ENCODE data around the gene ALOX12B.
"Not testable (repeated sequence)": the region's sequence is repeated elsewhere in the genome, so short reads cannot be mapped to it uniquely, and the experiment has no call there.

Gene ALOX12B

DNA sequence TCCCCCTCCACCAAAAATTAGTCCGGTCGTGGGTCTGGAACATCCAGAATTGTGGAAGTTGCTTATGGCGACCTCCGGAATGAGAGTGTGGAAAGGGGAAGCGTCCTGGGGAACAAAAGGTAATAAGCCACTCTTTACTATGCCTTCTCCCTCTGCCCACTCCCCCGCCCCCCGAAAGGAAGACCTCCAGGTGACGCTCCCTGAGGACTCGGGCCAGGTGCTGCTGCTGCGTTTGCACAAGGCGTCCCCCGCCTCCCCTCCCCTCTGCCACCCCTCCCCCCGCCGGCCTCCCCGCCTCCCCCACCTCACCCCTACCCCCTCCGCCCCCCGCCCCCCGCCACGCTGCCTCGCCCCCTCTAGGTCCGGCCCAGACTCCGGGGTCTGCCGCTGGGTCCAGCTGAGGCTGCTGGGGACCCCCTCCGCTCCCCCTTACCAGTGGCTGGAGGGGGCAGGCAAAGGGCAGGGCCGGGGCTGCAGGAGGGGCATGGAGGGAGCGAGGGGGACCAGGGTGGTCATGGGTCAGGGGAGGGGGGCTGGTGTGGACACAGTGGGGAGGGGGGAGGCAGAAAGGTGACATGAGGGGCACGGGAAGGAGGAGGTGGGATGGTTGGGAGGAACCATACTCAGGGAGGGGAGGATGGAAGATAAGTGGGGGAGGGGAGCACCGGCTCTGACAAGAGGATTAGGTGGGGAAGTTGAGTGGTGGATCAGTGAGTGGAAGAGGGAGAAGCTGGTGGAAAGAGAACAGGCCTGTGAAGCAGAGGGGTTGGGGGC, 23.6 kb downstream of the ALOX12B start:
- no peak for DNase-seq

DNA sequence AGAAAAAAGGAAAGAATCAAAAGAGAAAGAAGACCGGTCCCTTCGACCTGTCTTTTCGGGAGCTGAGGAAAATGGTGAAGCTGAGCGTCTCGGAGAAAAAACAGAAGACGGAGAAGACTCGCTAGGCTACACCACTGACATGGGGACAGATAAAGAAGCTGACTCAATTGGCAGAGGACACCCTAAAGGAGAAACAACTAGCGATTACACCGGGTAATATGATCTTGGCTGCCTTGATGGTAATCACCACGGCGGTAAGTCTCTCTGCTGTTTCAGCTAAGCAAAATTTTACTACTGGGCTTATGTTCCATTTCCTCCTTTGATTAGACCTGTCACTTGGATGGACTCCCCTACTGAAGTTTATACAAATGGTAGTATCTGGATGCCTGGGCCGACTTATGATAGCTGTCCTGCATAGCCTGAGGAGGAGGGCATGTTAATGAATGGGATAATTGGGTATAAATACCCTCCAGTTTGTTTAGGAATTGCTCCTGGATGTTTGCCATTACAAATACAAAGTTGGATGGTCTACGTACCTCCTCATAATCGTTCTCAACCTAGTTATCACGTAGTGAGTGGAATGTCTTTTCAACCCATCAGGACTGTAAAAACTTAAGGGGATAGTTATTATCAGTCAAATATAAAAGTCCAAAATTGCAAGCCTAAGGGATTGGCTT, 24.6 kb downstream of the ALOX12B start:
- DNase-seq: no peak

DNA sequence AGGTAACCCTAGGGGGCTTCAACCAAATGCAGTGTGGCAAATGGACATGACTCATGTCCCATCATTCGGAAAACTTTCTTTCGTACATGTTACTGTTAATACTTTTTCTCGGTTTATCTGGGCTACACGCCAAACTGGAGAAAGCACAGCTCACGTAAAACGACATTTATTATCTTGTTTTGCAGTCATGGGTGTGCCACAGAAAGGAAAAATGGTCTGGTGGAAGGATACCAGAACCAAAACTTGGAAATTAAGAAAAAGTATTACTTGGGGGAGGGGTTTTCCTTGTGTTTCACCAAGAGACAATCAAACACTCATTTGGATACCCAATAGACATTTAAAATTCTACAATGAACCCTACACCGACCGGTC, 25.1 kb downstream of the ALOX12B start:
- no peak for DNase-seq

DNA sequence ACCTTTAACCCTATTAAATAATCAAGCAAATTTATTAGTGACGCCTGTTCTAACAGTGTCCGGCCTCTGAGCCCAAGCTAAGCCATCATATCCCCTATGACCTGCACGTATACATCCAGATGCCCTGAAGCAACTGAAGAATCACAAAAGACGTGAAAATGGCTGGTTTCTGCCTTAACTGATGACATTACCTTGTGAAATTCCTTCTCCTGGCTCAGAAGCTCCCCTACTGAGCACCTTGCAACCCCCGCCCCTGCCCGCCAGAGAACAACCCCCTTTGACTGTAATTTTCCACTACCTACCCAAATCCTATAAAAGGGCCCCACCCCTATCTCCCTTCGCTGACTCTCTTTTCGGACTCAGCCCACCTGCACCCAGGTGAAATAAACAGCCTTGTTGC, 25.7 kb downstream of the ALOX12B start:
- DNase-seq: not testable (repeated sequence)

DNA sequence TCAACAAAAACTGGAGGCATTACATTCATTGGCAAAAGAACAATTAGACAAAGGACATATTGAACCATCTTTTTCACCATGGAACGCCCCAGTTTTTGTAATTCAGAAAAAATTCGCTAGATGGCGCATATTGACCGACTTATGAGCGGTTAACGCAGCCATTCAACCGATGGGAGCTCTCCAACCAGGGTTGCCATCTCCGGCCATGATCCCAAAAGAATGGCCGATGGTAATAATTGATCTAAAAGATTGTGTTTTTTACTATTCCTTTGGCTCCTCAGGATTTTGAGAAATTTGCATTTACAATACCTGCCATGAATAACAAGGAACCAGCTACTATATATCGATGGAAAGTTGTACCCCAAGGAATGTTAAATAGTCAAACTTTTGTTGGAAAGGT, 27.2 kb downstream of the ALOX12B start:
- peak; percentile 49 for DNase-seq

DNA sequence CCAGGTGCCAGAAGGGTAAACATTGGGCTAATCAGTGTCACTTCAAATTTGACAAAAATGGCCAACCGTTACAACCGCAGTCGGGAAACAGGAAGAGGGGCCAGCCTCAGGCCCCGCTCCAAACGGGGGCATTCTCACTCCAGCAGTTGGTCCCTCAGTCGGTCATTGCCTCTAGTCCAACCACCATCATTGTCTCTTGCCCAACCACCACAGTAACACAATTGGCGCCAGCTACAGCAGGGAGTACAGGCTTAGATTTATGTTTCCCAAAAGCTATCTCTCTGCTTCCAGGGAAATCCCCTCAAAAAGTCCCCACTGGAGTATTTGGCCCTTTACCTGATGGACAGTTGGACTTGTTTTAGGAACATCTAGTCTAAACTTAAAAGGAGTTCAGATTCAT, 28.4 kb downstream of the ALOX12B start:
- DNase-seq: no peak

DNA sequence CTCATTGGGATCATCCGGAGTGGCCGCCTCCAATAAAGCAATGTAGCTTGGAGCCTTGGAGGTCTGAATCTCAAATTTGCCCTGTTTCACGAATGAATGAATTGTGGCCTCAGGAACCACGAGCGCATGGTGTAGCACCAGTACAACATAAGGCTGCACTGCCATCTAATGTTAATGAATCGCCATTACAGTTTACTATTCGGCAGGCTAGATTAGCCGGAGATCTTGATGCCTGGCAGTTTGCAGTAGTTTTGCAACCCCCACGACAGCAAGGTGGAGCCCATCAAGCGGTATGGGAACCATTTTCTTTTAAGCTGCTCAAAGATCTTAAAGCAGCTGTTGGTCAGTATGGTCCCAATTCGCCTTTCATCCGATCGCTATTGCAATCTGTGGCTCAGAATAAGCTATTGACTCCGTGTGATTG, 29.8 kb downstream of the ALOX12B start:
- peak; percentile 72 for DNase-seq

DNA sequence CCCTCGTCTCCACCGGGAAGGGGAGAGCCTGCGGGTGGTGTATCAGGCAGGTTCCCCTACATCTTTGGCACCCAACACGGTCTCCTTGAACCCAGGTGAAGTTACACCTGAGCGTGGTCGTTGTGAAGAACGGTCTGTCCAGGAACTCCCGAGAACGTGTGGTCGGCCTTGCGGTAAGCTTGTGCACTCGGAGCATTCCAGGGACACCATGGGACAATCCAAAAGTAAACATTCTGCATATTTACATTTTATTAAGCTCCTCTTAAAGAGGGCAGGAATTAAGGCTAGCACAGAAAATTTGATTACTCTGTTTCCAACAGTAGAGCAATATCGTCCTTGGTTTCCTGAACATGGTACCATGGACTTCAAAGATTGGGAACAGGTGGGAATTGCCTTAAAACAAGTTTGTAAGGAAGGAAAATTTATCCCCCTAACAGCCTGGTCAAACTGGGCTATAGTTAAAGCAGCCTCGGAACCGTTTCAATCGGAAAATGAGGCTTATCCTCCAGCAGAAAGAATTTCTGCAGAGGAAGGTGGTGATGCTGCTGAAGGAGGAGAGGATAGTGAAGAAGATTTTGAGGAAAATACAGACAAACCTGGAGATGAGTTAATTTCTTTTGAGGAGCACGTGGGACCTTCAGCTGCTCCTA, 30.4 kb downstream of the ALOX12B start:
- no peak for DNase-seq

DNA sequence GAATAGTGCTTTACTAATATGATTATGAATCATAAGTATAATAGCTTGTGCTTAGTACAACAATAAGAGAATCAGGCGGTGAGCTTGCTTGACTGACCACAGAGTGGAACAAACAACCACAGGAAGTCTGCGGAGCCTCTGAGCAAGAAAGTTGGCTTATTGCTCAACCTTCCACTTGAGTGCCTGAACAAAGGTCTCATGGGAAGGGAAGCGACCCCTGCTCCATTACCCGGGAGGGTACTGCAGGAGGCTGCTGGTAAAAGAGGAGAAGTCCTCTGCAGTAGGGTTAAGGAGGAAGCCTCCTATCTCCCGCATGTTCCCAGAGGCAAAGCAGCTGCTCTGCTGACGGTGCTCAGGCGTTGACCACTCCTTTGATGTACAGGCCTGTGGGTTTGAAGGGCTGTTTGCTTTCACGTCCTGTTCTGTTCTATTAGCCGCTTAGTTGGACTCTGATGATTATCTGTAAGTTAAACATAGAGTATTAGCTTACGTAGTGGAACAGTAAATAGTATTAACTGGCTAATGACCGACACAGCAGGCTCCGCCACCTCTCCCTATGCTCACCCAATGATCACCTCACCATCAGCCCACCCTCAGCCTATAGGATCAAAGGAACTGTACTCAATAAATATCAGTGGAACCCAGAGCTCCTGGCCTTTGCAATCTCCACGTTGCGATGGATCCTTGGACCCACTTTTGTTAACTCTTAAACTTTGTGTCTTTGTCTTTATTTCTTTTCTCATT, 31.1 kb downstream of the ALOX12B start:
- no peak for DNase-seq

DNA sequence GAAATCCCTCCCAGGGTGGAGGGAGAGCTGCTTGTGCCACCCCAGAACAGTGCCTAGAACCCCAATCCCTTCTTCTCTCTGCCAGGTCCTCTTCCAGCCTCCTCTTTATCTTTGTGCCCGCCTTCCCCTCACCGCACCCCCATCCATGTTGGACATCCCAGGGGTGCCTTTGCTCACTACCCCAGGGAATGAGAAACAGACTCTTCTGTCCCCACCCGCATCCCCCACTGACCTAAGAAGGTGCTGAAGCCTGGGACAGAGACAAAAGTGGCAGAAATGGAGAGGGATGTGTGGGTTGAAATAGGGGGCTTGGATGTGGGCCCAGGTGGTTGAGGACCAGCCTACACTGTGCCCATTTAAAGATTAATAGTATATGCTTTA, 31.7 kb downstream of the ALOX12B start:
- DNase-seq: no peak

DNA sequence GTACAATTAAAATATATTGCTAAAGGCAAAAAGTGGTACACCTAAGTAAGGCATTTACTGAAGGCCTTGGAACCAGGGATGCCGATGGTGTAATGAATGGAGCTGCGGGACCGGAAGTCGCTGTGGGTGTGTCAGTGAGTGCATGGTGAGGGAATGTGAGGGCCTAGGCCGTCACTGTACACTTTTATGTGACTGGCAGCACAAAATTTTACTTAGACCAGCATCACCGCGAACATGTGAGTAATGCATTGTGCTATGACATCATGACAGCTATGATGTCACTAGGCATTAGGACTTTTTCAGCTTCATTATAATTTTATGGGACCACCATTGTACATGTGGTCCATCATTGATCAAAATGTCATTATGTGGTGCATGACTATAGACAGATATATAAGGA, 33.9 kb downstream of the ALOX12B start:
- no peak for DNase-seq

DNA sequence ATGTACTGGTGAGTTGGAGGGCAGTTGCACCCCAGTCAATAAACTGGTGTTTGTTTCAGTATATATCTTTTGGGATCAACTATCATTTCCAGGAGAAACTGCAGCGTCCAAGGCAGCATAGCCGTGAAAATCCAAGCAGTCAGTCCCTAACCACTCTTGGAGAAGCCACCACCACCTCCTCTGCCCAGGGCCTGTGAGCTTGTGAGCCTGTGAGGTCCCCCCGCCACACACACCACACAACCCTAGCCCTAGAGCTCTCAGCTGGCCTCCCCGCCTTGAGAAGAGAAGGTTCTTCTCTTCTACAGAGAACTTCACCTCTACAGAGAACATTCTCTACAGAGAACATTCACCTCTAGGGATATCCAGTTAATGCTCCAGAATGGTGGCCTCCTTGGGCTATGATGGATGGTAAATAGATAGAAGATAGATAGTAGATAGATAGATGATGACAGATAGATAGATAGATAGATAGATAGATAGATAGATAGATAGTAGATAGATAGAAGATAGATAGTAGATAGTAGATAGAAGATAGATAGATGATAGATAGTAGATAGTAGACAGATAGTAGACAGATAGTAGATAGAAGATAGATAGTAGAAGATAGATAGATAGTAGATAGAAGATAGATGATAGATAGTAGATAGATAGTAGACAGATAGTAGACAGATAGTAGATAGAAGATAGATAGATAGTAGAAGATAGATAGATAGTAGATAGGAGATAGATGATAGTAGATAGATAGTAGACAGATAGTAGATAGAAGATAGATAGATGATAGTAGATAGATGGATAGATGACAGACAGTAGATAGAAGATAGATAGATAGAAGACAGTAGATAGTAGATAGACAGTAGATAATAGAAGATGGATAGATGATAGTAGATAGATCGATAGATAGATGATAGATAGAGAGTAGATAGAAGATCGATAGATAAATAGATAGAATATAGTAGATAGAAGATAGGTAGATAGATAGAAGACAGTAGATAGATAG, 35.0 kb downstream of the ALOX12B start:
- DNase-seq: no peak

DNA sequence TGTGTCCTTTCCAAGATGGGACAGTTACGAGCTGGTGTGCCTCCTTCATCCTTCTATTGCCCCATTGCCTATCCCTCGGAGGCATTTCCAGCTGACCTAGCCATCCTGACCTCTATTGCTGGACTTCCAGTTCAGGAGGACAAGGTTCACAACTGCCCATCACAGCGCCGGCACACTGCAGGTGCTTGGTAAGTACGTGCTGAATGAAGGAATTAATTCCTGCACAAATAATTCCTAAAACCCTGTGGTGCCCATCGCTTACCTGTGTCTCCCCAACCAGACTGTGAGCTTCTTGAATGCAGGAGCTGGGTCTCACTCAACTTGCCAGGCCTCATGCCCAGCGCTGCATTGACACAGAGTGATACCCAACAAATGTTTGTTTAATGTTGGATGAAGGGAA, 35.7 kb downstream of the ALOX12B start:
- no peak for DNase-seq

DNA sequence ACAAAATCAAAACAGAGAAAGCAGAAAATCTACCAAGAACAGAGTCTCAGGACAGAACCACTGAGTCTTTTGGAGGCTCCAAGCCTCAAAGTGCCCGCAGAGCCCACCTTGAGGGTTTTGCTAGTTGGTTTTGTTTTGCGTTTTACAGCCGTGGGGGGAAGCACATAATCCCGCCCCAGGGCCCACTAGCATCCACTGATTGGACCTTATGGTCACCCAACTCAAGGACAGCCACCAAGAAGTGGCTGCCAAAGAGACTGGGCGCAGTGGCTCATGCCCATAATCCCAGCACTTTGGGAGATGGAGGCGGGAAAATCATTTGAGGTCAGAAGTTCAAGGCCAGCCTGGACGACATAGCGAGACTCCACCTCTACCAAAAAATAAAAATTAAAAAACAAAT, 38.8 kb downstream of the ALOX12B start:
- DNase-seq: no peak

DNA sequence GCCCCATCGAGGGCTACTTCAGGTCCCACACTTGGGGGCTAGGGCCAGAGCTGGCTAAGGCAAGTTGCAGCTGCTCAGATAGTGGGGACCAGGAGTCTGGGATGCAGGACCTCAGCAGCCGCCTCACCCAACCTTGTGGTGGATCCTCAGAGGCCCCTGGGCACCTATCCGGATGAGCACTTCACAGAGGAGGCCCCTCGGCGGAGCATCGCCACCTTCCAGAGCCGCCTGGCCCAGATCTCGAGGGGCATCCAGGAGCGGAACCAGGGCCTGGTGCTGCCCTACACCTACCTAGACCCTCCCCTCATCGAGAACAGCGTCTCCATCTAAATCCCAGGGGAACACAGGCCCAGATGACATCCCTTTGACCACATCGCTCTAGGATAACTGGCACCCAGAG, 39.3 kb downstream of the ALOX12B start:
- DNase-seq: no peak

DNA sequence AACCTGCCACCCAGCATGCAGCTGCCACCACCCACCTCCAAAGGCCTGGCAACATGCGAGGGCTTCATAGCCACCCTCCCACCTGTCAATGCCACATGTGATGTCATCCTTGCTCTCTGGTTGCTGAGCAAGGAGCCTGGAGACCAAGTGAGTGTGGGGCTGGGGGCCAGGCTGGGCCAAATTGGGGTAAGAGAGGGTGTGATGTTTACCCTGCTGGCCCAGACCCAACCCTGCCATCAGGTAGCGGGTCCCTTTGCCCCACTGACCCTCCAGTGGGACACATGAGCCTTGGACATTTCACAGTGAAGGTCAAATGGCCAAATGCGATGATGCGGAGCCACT, 39.8 kb downstream of the ALOX12B start:
- DNase-seq: no peak

DNA sequence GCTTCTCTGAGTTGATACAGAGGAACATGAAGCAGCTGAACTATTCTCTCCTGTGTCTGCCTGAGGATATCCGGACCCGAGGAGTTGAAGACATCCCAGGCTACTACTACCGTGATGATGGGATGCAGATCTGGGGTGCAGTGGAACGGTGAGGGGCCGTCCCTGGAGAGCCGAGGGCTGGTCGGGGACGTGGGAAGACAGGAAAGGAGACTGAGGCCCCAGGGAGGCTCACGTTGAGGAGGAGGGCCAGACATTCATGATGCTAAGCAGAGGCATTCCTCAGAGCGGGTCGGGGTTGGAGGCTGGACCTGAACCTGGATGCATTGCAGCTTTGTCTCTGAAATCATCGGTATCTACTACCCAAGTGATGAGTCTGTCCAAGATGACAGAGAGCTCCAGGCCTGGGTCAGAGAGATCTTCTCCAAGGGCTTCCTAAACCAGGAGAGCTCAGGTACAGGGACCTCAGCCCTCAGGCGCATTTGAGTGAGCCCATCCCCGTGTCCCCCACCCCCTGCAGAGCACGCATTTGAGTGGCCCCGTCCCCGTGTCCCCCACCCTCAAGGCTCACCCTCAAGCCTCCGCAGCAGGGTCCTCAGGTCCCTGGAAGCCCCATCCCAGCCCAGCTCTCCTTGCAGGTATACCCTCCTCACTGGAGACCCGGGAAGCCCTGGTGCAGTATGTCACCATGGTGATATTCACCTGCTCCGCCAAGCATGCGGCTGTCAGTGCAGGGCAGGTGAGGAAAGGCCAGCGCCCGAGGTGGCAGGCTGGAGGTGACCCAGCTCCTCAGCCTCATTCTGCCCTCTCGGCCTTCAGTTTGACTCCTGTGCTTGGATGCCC, 40.4 kb downstream of the ALOX12B start:
- no peak for DNase-seq

DNA sequence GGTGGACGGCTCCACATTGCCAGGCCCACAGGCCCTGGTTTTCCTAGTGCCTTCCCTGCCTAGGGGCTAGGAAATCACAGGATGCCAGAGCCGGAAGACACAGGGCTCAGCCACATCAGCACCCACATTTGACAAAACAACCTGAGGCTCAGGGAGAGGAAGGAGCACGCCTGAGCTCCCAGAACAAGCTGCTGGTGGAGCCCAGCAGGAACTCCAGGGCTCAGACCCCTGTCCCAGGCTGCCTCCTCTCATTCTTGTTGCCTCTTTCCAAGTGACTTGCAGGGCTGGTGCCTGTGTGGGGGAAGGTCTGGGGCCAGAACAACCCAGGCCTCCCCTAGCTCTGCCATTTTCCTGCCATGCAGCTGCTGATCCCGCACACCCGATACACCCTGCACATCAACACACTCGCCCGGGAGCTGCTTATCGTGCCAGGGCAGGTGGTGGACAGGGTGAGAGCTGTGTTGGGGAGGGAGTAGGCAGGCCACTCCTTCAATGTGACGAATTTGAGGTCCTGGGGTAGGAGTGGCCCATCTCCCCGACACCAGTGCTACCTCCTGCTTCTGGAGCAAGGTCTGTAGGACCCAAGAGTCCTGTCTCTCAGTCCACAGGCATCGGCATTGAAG, 41.1 kb downstream of the ALOX12B start:
- DNase-seq: no peak

DNA sequence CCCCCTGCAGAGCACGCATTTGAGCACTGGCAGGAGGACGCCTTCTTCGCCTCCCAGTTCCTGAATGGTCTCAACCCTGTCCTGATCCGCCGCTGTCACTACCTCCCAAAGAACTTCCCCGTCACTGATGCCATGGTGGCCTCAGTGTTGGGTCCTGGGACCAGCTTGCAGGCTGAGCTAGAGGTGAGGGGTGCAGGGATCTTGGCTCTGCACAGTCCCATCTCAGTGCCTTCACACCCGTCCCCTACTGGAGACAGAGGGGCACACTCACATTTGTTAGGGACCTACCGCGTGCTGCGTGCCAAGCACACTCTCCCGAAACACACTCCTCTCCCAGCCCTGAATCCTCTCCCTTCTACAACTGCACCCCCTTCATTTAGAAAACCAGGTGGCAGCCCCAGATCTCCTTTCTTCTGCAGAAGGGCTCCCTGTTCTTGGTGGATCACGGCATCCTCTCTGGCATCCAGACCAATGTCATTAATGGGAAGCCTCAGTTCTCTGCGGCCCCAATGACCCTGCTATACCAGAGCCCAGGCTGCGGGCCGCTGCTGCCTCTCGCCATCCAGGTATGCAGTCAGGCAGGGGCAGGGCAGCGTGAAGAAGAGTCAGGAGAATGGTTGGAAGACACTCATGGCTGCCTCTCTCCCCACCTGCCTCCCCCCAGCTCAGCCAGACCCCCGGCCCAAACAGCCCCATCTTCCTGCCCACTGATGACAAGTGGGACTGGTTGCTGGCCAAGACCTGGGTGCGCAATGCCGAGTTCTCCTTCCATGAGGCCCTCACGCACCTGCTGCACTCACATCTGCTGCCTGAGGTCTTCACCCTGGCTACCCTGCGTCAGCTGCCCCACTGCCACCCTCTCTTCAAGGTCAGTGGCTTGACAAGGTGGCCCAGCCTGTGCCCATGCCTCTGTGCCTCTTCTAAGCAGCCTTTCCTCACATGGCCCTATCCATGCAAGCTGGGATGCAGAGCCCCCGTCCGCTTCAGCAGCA, 42.4 kb downstream of the ALOX12B start:
- no peak for DNase-seq

DNA sequence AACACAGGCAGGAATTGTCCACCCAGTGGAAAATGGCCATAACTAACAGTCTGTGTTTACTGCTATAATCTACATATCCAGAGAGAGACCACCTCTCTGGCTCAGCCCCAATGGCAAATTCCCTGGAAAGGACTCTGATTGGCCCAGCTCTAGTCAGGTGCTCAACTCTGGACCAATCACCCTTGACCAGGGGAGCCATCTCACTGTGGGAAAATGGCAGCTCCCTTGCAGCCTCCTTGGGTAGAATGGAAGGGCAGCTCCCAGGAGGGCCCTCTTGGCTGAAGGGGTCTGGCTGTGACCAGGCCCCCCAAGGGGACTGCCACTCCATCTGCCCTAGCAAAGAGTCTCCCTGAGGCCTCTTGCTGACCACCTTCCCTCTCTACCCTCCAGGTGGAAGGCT, 45.5 kb downstream of the ALOX12B start:
- DNase-seq: no peak

Measured in amniotic stem cell (primary cell).